Activated T-helper 1 cell treated with Interleukin-2 at 50 U/mL for 16 hours (primary cell): ENCODE data around the gene MMP15.
"Not testable (repeated sequence)": the region's sequence is repeated elsewhere in the genome, so short reads cannot be mapped to it uniquely, and the experiment has no call there.

Experiments used
- DNase-seq: peaks from one replicate; pipeline ENCODE4 v3.0.0-alpha.2; 2020; ENCODE audit warnings: low read depth

MMP15 gene

DNA sequence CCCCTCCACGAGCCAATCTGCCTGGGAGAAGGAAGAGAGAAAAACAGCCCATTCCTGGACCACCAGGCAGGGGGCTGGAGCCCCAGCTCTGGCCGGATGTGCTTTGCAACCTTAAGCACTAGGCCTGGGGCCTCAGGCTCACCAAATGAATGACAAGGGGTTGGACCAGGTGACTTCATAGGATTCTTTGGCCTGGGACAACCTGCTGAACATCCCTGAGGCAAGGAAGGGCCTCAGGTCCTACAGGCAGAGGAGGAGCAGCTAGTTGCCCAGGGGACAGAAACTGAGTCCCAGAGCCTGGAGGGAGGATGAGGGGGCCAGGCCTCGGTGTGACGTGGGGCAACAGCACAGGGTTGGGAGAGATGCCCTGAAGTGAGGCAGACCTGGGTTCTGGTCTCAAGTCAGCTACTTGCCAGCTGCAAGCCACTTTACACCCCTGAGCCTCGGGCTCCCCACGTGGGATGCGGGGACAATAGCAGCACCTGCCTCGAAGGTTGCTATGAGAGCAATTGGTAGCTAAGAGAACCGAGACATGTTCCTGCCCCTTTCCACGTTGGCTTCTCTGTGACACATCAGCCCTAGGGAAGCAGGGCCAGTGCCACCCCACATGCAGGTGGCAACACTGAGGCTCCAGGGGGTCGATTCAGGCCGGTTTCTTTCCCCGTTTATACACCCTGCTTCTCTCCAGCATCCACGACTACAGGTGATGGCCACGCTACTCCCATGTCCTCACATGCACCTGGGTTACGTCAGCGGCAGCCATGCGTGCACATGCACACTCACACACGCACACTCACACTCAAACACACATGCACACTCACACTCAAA is 61.0 kb downstream of the MMP15 start:
- no peak for DNase-seq

DNA sequence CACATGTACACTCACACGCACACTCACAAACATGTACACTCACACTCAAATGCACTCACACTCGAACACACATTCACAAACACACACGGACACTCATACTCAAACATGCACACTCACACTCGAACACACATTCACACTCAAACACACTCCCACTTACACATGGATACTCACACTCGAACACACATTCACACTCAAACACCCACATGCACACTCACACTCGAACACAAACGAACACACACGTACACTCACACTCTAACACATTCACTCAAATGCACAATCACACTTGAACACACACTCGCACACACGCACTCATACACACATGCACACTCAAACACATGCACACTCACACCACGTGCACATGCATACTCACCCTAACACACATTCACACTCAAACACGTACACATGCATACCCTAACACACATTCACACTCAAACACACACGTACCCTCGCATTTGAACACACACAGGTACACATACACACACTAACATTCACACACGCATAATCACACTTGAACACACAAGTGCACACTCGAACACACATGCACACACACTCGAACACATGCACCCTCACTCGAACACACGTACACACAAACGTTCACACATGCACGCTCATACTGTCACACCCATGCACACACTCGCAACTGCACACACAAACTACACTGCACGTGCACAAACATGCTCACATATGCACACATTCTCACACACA is 61.8 kb downstream of the MMP15 start:
- DNase-seq, result no peak

DNA sequence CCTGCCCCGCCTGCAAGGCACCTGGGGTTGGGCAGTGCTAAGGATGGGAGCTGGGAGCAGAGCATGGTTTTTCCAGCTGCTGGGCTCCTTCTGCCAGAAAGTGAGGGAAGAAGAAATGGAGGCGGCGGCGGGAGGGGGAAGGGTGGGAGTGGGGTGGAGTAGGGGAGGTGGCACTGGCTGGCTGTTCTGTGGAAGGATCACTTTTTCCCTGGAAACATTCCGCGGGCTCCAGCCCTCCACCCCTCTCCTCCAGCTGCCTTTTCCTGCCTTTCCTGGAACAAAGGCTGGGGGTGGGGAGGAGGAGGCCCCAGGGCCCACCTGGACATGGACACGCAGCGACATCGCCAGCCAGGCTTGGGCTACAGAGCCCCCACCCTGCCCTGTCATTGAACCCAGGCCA is 62.5 kb downstream of the MMP15 start:
- no peak for DNase-seq

DNA sequence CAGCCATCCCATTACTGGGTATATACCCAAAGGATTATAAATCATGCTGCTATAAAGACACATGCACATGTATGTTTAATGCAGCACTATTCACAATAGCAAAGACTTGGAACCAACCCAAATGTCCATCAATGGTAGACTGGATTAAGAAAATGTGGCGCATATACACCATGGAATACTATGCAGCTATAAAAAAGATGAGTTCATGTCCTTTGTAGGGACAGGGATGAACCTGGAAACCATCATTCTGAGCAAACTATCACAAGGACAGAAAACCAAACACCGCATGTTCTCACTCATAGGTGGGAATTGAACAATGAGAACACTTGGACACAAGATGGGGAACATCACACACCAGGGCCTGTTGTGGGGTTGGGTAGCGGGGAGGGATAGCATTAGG is 64.8 kb downstream of the MMP15 start:
- not testable (repeated sequence) for DNase-seq

DNA sequence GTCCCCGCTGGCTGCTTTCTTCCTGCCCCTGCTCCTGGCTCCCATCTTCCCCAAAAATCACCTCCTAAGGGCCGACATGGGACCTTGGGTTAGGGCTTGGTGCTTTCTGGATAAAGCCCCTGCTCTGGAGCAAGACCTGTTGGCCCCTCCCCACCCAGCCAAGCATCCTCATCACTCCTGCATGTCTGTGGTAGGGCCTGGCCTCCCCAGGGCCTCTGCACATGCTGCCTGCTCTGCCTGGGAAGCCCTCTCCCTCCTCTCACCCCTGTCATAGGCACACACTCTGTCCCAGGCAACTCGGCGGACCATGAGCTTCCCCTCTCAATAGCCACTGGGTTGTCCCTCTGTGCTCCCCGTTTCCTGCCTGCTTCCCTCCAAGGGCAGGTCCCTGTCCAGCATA is 68.5 kb downstream of the MMP15 start:
- DNase-seq, result no peak

DNA sequence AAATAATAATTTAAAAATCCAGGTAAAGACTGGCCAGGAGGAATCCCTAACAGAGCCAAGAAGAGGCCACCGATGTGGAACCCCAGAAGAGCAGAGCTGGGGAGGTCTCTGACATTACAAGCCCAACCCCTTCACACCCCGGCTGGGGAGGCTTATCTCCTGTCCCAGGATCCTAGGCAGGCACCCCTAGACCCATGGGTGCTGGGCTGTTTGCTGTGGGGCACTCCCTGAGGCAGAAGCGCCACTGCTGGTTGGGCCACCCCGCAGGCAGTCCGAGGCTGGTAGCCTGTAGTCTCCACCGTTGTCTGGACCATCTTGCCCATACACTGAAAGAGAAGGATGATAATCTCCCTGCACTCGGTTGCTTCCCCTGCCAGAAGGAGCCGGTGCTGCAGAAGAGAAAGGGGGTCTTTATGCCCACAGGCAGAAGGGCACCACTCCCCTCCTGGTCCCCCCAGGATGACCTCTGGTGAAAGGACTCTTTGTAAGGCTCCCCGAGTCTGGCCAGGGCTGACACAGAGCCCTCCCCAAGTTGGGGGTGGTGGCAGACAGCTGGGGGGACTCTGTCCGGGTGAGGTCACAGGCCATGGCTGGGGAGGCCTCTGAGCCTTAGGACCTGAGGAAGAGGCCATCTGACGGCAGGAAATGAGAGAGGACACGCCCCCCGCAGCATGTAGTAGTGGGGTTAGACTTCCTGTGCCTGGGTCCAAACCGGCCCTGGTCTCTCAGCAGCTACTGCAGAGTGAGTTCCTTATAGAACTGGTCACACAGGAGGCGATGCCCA is 69.4 kb downstream of the MMP15 start:
- no peak for DNase-seq

DNA sequence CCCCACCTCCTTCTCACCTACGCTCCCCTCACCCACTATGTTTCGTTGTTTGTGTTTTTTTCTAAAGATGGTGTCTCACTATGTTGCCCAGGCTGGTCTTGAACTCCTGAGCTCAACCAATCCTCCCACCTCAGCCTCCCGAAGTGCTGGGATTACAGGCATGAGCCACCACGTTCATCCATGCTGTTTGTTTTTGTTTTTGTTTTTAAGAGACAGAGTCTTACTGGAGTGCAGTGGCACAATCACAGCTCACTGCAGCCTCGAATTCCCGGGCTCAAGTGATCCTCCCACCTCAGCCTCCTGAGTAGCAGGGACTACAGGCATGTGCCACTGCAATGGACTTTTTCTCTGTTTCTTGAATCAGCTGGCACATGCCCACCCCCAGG is 70.0 kb downstream of the MMP15 start:
- DNase-seq, result not testable (repeated sequence)

DNA sequence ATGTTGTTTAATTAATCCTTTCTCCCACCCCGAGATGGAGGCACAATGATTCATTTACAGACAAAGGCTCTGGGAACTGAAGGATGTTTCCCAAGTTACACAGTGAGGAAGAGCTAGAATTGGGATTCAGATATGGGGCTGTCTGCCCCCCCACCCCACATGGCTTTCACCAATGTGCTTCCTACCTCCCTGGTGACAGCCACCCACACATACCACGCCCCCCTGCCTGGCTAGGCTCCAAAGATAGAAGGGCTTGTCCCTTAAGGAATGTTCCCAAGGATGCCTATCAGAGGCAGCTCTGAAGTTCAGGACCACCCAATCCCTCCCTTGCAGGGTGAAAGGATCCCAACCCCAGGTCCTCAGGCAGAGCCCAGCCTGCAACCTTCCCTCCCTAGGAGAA is 70.7 kb downstream of the MMP15 start:
- DNase-seq, result no peak
